Stimulated activated CD8-positive, alpha-beta memory T cell treated with anti-CD3 and anti-CD28 coated beads, Interleukin-4, amount 100 ng/mL, for 48 hours (primary cell): ENCODE results near the gene HNRNPCL2.
"Not testable (repeated sequence)": the region's sequence is repeated elsewhere in the genome, so short reads cannot be mapped to it uniquely, and the experiment has no call there.

Experiments
- DNase-seq: peaks from one replicate; pipeline ENCODE4 v3.0.0-alpha.2; 2020

The HNRNPCL2 gene

GRCh38 chr1:13116754-13117153 lies at the start of gene HNRNPCL2:
Gene HNRNPCL2, minus strand, starts transcription at chr1:13116854. Its CDS starts 454 bp downstream, at chr1:13116400.
- DNase-seq: not testable (repeated sequence)

GRCh38 chr1:13165531-13165930 lies 48.9 kb upstream of the HNRNPCL2 start, which contains the start of gene HNRNPCL4:
Gene HNRNPCL4, minus strand, starts transcription at chr1:13165631. Its CDS starts 164 bp downstream, at chr1:13165467.
- DNase-seq: not testable (repeated sequence)

GRCh38 chr1:13155909-13156308 lies 39.3 kb upstream of the HNRNPCL2 start, which contains the start of gene PRAMEF26:
Gene PRAMEF26, minus strand, starts transcription at chr1:13156009. Its CDS starts 2,914 bp downstream, at chr1:13153095.
- DNase-seq: not testable (repeated sequence)

- not testable (repeated sequence) for DNase-seq
Observed at GRCh38 chr1:13070474-13070873, 46.2 kb downstream of the HNRNPCL2 start, which contains the start of gene PRAMEF25. Gene PRAMEF25, plus strand, starts transcription at chr1:13070774. Its CDS starts 2,920 bp downstream, at chr1:13073694.
